H1 (cell line): ENCODE data around the gene CAMTA1. TPM values are rescaled to one million over a fixed set of nuclear protein-coding genes. Genes with fewer than 3 reads are reported as not detected.

Experiments used
- CTCF ChIA-PET: fragments of 300-600 bp; sonication (Branson Sonifier 250); formaldehyde crosslinking; loops from one replicate; lab custom pipeline; 2021; ENCODE audit not compliant: partially characterized antibody; lab: Charles Lee
- POLR2A ChIA-PET: fragments of 300-600 bp; sonication (Branson Sonifier 250); formaldehyde crosslinking; loops from one replicate; lab custom pipeline; 2021; ENCODE audit warnings: inconsistent platforms; ENCODE audit not compliant: partially characterized antibody; lab: Charles Lee
- DNase-seq, 2 experiments: peaks; one replicate each; pipeline versions ENCODE4 v3.0.0 to v3.0.0-alpha.2; 2010 to 2022; ENCODE audit warnings: low spot score in 2 of 2, low read depth in 1 of 2, mixed read lengths in 1 of 2
- FAIRE-seq: peaks from 2 replicates; lab custom pipeline; 2011; peaks lifted over from hg19 to GRCh38; lab: Jason Lieb, UNC
- H2AFZ ChIP-seq: 2 replicates; pipeline ENCODE4 v1.8.1; 2012; ENCODE audit warnings: low read length, inconsistent platforms
- H2AK5ac ChIP-seq: 2 replicates; pipeline ENCODE4 v1.6.1; 2013; ENCODE audit warnings: low read depth, low read length
- H2BK120ac ChIP-seq: replicated peaks from 2 replicates; pipeline ENCODE3; 2013; ENCODE audit warnings: low read depth, low read length, inconsistent platforms
- H2BK12ac ChIP-seq: 2 replicates; pipeline ENCODE4 v1.6.1; 2013; ENCODE audit warnings: low read depth, low read length
- H2BK15ac ChIP-seq: 2 replicates; pipeline ENCODE4 v1.6.1; 2013; ENCODE audit warnings: low read length
- H2BK20ac ChIP-seq: 2 replicates; pipeline ENCODE4 v1.6.1; 2013; ENCODE audit warnings: low read length
- H2BK5ac ChIP-seq: 2 replicates; pipeline ENCODE4 v1.6.1; 2013; ENCODE audit warnings: low read depth, low read length
- H3K14ac ChIP-seq: 2 replicates; pipeline ENCODE4 v1.6.1; 2013; ENCODE audit warnings: inconsistent platforms; ENCODE audit not compliant: insufficient read length
- H3K18ac ChIP-seq: 2 replicates; pipeline ENCODE4 v1.6.1; 2013; ENCODE audit warnings: low read length; ENCODE audit errors: extremely low read depth
- H3K23ac ChIP-seq: 2 replicates; pipeline ENCODE4 v1.6.1; 2013; ENCODE audit warnings: inconsistent platforms; ENCODE audit not compliant: insufficient read length
- H3K23me2 ChIP-seq: 2 replicates; pipeline ENCODE4 v1.6.1; 2013; ENCODE audit warnings: low read depth, low read length
- H3K27ac ChIP-seq: 2 replicates; pipeline ENCODE4 v1.6.1; 2011; ENCODE audit warnings: low read depth, low read length, inconsistent platforms
- H3K27me3 ChIP-seq, 4 experiments: replicated peaks in 1 of 4; 1 replicate in 1 of 4; 2 replicates in 3 of 4; pipeline versions ENCODE4 v1.6.1 to v1.8.1; 2011 to 2013; ENCODE audit warnings: low read length in 3 of 4, mild to moderate bottlenecking in 3 of 4, inconsistent platforms in 2 of 4, mixed read lengths in 2 of 4, moderate library complexity in 1 of 4; ENCODE audit not compliant: control insufficient read depth in 3 of 4, insufficient read depth in 3 of 4; ENCODE audit errors: extremely low read depth in 1 of 4
- H3K36me3 ChIP-seq, 4 experiments: 2 replicates each; pipeline versions ENCODE4 v1.6.1 to v1.8.1; 2011 to 2013; ENCODE audit warnings: mild to moderate bottlenecking in 4 of 4, low read length in 3 of 4, moderate library complexity in 2 of 4, control low read depth in 1 of 4, inconsistent platforms in 1 of 4; ENCODE audit not compliant: insufficient read depth in 4 of 4, control insufficient read depth in 2 of 4
- H3K4ac ChIP-seq: replicated peaks from 2 replicates; pipeline ENCODE3; 2013; ENCODE audit warnings: low read length, low read depth, mixed read lengths, inconsistent platforms; ENCODE audit not compliant: insufficient read length
- H3K4me1 ChIP-seq, 4 experiments: replicated peaks in 1 of 4; 1 replicate in 1 of 4; 2 replicates in 3 of 4; pipeline versions ENCODE4 v1.6.1 to v1.8.1; 2011 to 2013; ENCODE audit warnings: low read length in 3 of 4, inconsistent platforms in 2 of 4, mixed read lengths in 1 of 4; ENCODE audit not compliant: insufficient read depth in 4 of 4, control insufficient read depth in 3 of 4
- H3K4me2 ChIP-seq, 2 experiments: 2 replicates each; pipeline versions ENCODE4 v1.6.1 to v1.8.1; 2011 to 2013; ENCODE audit warnings: low read depth in 2 of 2, low read length in 2 of 2, control low read depth in 1 of 2, inconsistent platforms in 1 of 2, mild to moderate bottlenecking in 1 of 2; ENCODE audit not compliant: insufficient read depth in 1 of 2
- H3K4me3 ChIP-seq, 4 experiments: fragments of 200-600, 300-600 bp in 1 of 4; sonication (generic), shearing (Covaris generic), sonication (Bioruptor Twin) in 1 of 4; 2 replicates each; pipeline versions ENCODE4 v1.5.1 to v1.8.1; 2011 to 2016; ENCODE audit warnings: low read length in 4 of 4, low read depth in 3 of 4, control low read depth in 2 of 4, inconsistent platforms in 2 of 4, mild to moderate bottlenecking in 2 of 4, mixed read lengths in 1 of 4, moderate library complexity in 1 of 4; ENCODE audit not compliant: insufficient read depth in 2 of 4; ENCODE audit errors: extremely low read depth in 1 of 4
- H3K56ac ChIP-seq: replicated peaks from 2 replicates; pipeline ENCODE3; 2013; ENCODE audit warnings: low read depth, mild to moderate bottlenecking, mixed read lengths, low read length, inconsistent platforms; ENCODE audit not compliant: insufficient read length
- H3K79me1 ChIP-seq: 2 replicates; pipeline ENCODE4 v1.6.1; 2013; ENCODE audit warnings: low read depth, low read length, control low read depth
- H3K79me2 ChIP-seq, 2 experiments: 2 replicates each; pipeline versions ENCODE4 v1.6.1 to v1.8.1; 2012 to 2013; ENCODE audit warnings: low read length in 2 of 2, mild to moderate bottlenecking in 2 of 2, inconsistent platforms in 1 of 2; ENCODE audit not compliant: insufficient read depth in 2 of 2, control insufficient read depth in 1 of 2
- H3K9ac ChIP-seq, 4 experiments: replicated peaks in 1 of 4; 1 replicate in 1 of 4; 2 replicates in 3 of 4; pipeline versions ENCODE4 v1.6.1 to v1.8.1; 2011 to 2013; ENCODE audit warnings: low read depth in 3 of 4, low read length in 3 of 4, control low read depth in 2 of 4, mild to moderate bottlenecking in 2 of 4, moderate library complexity in 2 of 4, inconsistent platforms in 1 of 4; ENCODE audit errors: extremely low read depth in 1 of 4
- H3K9me3 ChIP-seq, 2 experiments: 2 replicates each; pipeline versions ENCODE4 v1.6.1 to v1.8.1; 2012 to 2013; ENCODE audit warnings: mild to moderate bottlenecking in 2 of 2, moderate library complexity in 2 of 2, control low read depth in 1 of 2, inconsistent platforms in 1 of 2, low read depth in 1 of 2, low read length in 1 of 2, mixed read lengths in 1 of 2; ENCODE audit not compliant: insufficient read depth in 2 of 2
- H4K20me1 ChIP-seq, 2 experiments: replicated peaks in 1 of 2; 2 replicates each; pipeline versions ENCODE3 to v1.8.1; 2011 to 2013; ENCODE audit warnings: inconsistent platforms in 2 of 2, low read length in 2 of 2, mild to moderate bottlenecking in 1 of 2; ENCODE audit not compliant: insufficient read depth in 2 of 2, control insufficient read depth in 1 of 2
- H4K5ac ChIP-seq: 2 replicates; pipeline ENCODE4 v1.6.1; 2013; ENCODE audit warnings: low read length, low read depth, mixed read lengths, inconsistent platforms; ENCODE audit not compliant: insufficient read length
- H4K8ac ChIP-seq: 2 replicates; pipeline ENCODE4 v1.8.0; 2013; ENCODE audit warnings: mild to moderate bottlenecking, moderate library complexity, low read length, inconsistent platforms; ENCODE audit not compliant: insufficient read depth; ENCODE audit errors: extremely low read depth
- H4K91ac ChIP-seq: replicated peaks from 2 replicates; pipeline ENCODE3; 2013; ENCODE audit warnings: low read length, mixed read lengths, inconsistent platforms; ENCODE audit not compliant: insufficient read length
- CEBPB ChIP-seq: IDR thresholded peaks from 2 replicates; pipeline ENCODE4 v1.6.1; 2012; ENCODE audit warnings: low read depth, low read length
- CTBP2 ChIP-seq: IDR thresholded peaks from 2 replicates; pipeline ENCODE4 v1.7.0; 2011; ENCODE audit warnings: borderline replicate concordance, mild to moderate bottlenecking, moderate library complexity, mixed read lengths, low read length; ENCODE audit not compliant: insufficient read depth, insufficient read length
- E2F6 ChIP-seq: IDR thresholded peaks from 2 replicates; pipeline ENCODE4 v1.6.1; 2012; ENCODE audit warnings: inconsistent platforms
- EGR1 ChIP-seq: IDR thresholded peaks from 2 replicates; pipeline ENCODE4 v1.6.1; 2011; ENCODE audit warnings: low read depth, low read length, borderline replicate concordance
- KDM4A ChIP-seq: IDR thresholded peaks from one replicate; pipeline ENCODE4 v1.7.1; 2012; ENCODE audit warnings: low read depth, mild to moderate bottlenecking, moderate library complexity, low read length, inconsistent platforms; ENCODE audit not compliant: severe bottlenecking
- MAFK ChIP-seq: IDR thresholded peaks from 2 replicates; pipeline ENCODE4 v1.6.1; 2012; ENCODE audit warnings: low read depth, mild to moderate bottlenecking, improper control_type of control experiment, low read length
- POLR2A ChIP-seq, 2 experiments: IDR thresholded peaks; 1 replicate in 1 of 2; 2 replicates in 1 of 2; pipeline ENCODE4 v1.6.1; 2011; ENCODE audit warnings: low read depth in 2 of 2, low read length in 2 of 2, mild to moderate bottlenecking in 2 of 2; ENCODE audit errors: control extremely low read depth in 1 of 2
- POLR2AphosphoS5 ChIP-seq: IDR thresholded peaks from 2 replicates; pipeline ENCODE4 v1.6.1; 2011; ENCODE audit warnings: low read depth, low read length
- TAF7 ChIP-seq: optimal IDR thresholded peaks from 2 replicates; pipeline ENCODE3; 2011; ENCODE audit warnings: low read depth, mild to moderate bottlenecking, inconsistent platforms, low read length, moderate library complexity, borderline replicate concordance
- TBP ChIP-seq: IDR thresholded peaks from 2 replicates; pipeline ENCODE4 v1.6.1; 2011; ENCODE audit warnings: low read depth, low read length, improper control_type of control experiment
- TCF12 ChIP-seq: IDR thresholded peaks from 2 replicates; pipeline ENCODE4 v1.6.1; 2011; ENCODE audit warnings: low read depth, mild to moderate bottlenecking, low read length
- USF2 ChIP-seq: IDR thresholded peaks from 2 replicates; pipeline ENCODE4 v1.6.1; 2011; ENCODE audit warnings: low read length, improper control_type of control experiment
- WGBS, 2 experiments: shearing (Covaris generic) in 1 of 2; methylation state at CpG; one replicate each; pipeline versions ENCODE4 v1.1.6 to v1.1.7; 2013 to 2015; ENCODE audit warnings: low lambda C conversion rate in 2 of 2, mixed read lengths in 2 of 2, inconsistent platforms in 1 of 2, low coverage in 1 of 2, missing lambda C conversion rate in 1 of 2; ENCODE audit not compliant: insufficient replicate concordance in 2 of 2, insufficient coverage in 1 of 2, insufficient read length in 1 of 2; ENCODE audit errors: extremely low coverage in 1 of 2, missing lambda C conversion rate in 1 of 2; 5-methylcytosine and 5-hydroxymethylcytosine counted together
- polyA plus RNA-seq, 7 experiments: library from polyadenylated mRNA; depleted of rRNA in 3 of 7; stranded (reverse) in 5 of 7; unstranded in 2 of 7; fragments of >200 nt in 5 of 7; fragments of 200-250 nt in 2 of 7; gene quantifications; 1 replicate in 5 of 7; 2 replicates in 1 of 7; 4 replicates in 1 of 7; pipeline versions ENCODE4 v1.2.1 to v1.2.3, GENCODE V29; 2011 to 2013; ENCODE audit warnings: missing spikeins in 2 of 7, mixed read lengths in 2 of 7
- total RNA-seq: library from RNA; stranded (reverse); fragmentation: NEBNext Ultra II Directional; extraction: Animal tissue kit (Norgen Biotek cat#: 25700); gene quantifications from 2 replicates; pipeline ENCODE4 v1.2.1, GENCODE V29; 2021

Gene CAMTA1
- total and polyA plus RNA-seq, 2 of the 8 experiments (the other 6 are each of a cell fraction or from before 2014, with no cell fraction given): 65.0 to 119 TPM

GRCh38 chr1:7249516-7249915 is 464.3 kb downstream of the CAMTA1 start:
- Histone ChIP-seq H3K4ac (no peak overlapping the region), H3K4me1 (no peaks in the 10 kb centered on the region; a peak in 3 of 7 replicates), H2BK5ac (no peak overlapping the region), H3K27me3 (no peaks in the 10 kb centered on the region), H3K79me1 (no peaks in the 10 kb centered on the region), H3K4me2 (no peak overlapping the region), H2BK12ac (no peak overlapping the region), H3K79me2 (no peaks in the 10 kb centered on the region), H2AFZ (no peak overlapping the region), H2BK20ac (no peak overlapping the region), H4K8ac (no peak overlapping the region), H2BK15ac (no peak overlapping the region), H3K56ac (no peak overlapping the region), H3K36me3 (no peaks in the 10 kb centered on the region), H3K27ac (no peak overlapping the region), H4K20me1 (no peaks in the 10 kb centered on the region), H3K23ac (no peak overlapping the region), H4K5ac (no peak overlapping the region), H3K14ac (no peak overlapping the region), H2BK120ac (no peak overlapping the region), H3K18ac (no peak overlapping the region), H3K23me2 (no peaks in the 10 kb centered on the region), H3K9ac (no peak overlapping the region), H3K4me3 (no peak overlapping the region), H4K91ac (no peak overlapping the region), H3K9me3 (no peaks in the 10 kb centered on the region), H2AK5ac (no peak overlapping the region)
- WGBS, 2 experiments: 79% methylated on average over 3 of the region's 3 CpGs; no CpG with 5 or more reads in 1 of the 2 experiments
- FAIRE-seq (no peak), DNase-seq (no peak)
- POLR2A ChIA-PET: no interaction called here
- CTCF ChIA-PET: no interaction called here
- no peak for TF ChIP-seq E2F6
- TF ChIP-seq EGR1: no peak
- TF ChIP-seq POLR2AphosphoS5: no peak
- TF ChIP-seq CEBPB: no peak
- TF ChIP-seq CTBP2: no peak
- no peak for TF ChIP-seq TBP
- no peak for TF ChIP-seq KDM4A
- no peak for TF ChIP-seq POLR2A (IDR thresholded peaks at IDR 0.05; ENCODE audit: control extremely low read depth in 1 of 2, low read depth in 2 of 2, low read length in 2 of 2)
- no peak for TF ChIP-seq USF2
- no peak for TF ChIP-seq MAFK
- TF ChIP-seq TAF7: no peak
- no peak for TF ChIP-seq TCF12
